HAP-1 (cell line): ENCODE data around the gene QRFP.
"Not testable (repeated sequence)": the region's sequence is repeated elsewhere in the genome, so short reads cannot be mapped to it uniquely, and the experiment has no call there.

Source experiments
- DNase-seq, 2 experiments: peaks; one replicate each; pipeline ENCODE4 v3.0.0-alpha.2; 2016 to 2020; ENCODE audit warnings: low spot score in 2 of 2
- H3K27me3 ChIP-seq: fragments of 250-450 bp; sonication (Bioruptor Pico); 2 replicates; pipeline ENCODE4 v1.5.1; 2020; ENCODE audit warnings: low read depth, mild to moderate bottlenecking, moderate library complexity
- H3K36me3 ChIP-seq: fragments of 250-450 bp; sonication (Bioruptor Pico); replicated peaks from 2 replicates; pipeline ENCODE4 v1.5.1; 2020; ENCODE audit warnings: mild to moderate bottlenecking
- H3K4me1 ChIP-seq: fragments of 250-450 bp; sonication (Bioruptor Pico); 2 replicates; pipeline ENCODE4 v1.5.1; 2020; ENCODE audit warnings: mild to moderate bottlenecking
- H3K4me3 ChIP-seq: fragments of 250-450 bp; sonication (Bioruptor Pico); 2 replicates; pipeline ENCODE4 v1.5.1; 2020; ENCODE audit warnings: mild to moderate bottlenecking, moderate library complexity
- H3K9me3 ChIP-seq: fragments of 250-450 bp; sonication (Bioruptor Pico); 2 replicates; pipeline ENCODE4 v1.5.1; 2020; ENCODE audit warnings: mild to moderate bottlenecking, moderate library complexity
- in situ Hi-C: fragments of 300-500 bp; cut with MboI; formaldehyde crosslinking; loops from 3 replicates; pipeline ENCODE4 v1.14.3; 2020; ENCODE audit warnings: low sequenced_read_pairs, inconsistent platforms, mixed read lengths

Gene QRFP

GRCh38 chr9:130864541-130864940 is 32.1 kb downstream of the QRFP start:
- no peak for DNase-seq
- in situ Hi-C loops = no loop called here
- Histone ChIP-seq H3K36me3 (no peaks in the 10 kb centered on the region), H3K9me3 (no peaks in the 10 kb centered on the region), H3K4me3 (no peak overlapping the region), H3K4me1 (no peaks in the 10 kb centered on the region), H3K27me3 (no peaks in the 10 kb centered on the region)

DNA sequence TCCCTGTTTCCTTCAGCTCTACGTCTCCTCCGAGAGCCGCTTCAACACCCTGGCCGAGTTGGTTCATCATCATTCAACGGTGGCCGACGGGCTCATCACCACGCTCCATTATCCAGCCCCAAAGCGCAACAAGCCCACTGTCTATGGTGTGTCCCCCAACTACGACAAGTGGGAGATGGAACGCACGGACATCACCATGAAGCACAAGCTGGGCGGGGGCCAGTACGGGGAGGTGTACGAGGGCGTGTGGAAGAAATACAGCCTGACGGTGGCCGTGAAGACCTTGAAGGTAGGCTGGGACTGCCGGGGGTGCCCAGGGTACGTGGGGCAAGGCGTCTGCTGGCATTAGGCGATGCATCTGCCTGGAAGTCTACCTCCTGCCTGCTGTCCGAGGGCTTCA is 33.9 kb downstream of the QRFP start:
- no peaks in the 10 kb centered on the region for H3K27me3 ChIP-seq
- in situ Hi-C loops = no loop called here
- H3K9me3 ChIP-seq = no peaks in the 10 kb centered on the region
- H3K4me1 ChIP-seq = no peaks in the 10 kb centered on the region
- H3K4me3 ChIP-seq = no peak overlapping the region
- H3K36me3 ChIP-seq = no peaks in the 10 kb centered on the region
- no peak for DNase-seq

DNA sequence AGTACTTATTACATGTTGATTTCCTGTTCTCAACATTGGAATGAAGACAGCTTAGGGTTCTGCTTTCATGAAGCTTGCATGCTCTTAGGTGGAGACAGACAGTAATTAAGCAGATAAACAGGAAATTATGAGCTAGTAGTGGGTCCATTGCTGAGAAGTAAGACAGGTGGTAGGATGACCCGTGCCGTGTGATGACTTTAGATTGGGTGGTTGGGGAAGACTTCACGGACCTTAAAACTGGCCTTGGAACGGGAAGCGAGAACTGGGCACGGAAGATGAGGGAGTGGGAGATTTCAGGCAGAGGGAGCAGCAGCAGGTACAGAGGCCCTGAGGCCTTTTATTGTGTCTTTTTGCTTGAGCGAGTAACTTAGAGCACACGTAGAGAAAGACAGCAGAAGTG is 34.4 kb downstream of the QRFP start:
- Histone ChIP-seq H3K4me3 (no peak overlapping the region), H3K4me1 (no peaks in the 10 kb centered on the region), H3K36me3 (no peaks in the 10 kb centered on the region), H3K27me3 (no peaks in the 10 kb centered on the region), H3K9me3 (no peaks in the 10 kb centered on the region)
- in situ Hi-C loops = no loop called here
- DNase-seq = no peak

- Histone ChIP-seq H3K27me3 (no peaks in the 10 kb centered on the region), H3K4me3 (no peak overlapping the region), H3K4me1 (no peaks in the 10 kb centered on the region), H3K9me3 (no peaks in the 10 kb centered on the region), H3K36me3 (no peaks in the 10 kb centered on the region)
- in situ Hi-C loops = no loop called here
- DNase-seq = no peak
These were observed 35.0 kb downstream of the QRFP start for GRCh38 chr9:130861372-130862180.

GRCh38 chr9:130860458-130861316 is 35.9 kb downstream of the QRFP start:
- H3K27me3 ChIP-seq = no peaks in the 10 kb centered on the region
- in situ Hi-C loops = no loop called here

DNA sequence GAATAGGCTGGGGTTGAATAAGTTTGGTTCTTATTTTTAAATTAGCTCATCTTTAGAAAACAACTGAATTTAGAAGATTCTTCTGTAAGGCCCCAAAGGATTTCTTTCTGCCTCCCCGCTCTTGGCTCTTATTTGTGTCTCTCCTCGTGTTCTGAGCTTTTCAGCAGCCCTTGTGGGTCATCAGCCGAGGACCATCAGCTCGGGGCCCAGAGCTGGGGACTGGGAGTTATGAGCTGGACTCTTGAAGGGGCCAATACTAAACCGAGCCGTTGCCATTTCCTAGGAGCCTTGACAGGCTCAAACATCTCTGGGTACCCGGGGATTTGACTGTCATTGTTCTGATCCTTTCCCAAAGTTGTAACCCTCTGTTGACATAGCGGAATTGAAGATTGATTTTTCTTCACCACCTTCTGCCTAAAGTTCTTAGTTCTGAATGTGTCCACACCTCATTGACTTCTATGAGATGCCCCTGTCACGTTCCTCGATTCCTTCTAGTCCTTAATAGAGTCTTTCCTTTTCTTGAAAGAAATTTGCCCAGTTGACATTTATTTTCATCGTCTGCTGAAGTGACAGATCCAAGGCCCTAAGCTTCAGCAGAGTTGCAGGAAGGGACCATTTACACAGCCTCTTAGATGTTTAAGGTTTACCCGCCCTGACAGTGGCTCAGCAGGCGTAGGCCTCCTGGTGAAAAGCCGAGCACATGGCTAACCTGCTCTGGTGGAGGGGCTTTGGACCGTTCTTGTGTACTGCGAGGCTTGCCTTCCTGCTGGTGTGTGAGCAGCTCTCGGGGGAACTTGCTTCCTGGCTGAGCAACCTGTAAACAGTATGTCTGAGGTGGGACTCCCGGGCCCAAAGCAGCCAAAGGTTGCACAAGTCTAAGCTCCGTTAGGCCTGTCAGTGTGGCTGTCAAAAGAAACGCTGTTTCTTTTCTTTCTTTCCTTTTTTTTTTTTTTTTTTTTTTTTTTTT is 37.6 kb downstream of the QRFP start:
- in situ Hi-C loops = no loop called here
- DNase-seq = no peak
- H3K27me3 ChIP-seq = no peaks in the 10 kb centered on the region
- no peaks in the 10 kb centered on the region for H3K36me3 ChIP-seq
- no peaks in the 10 kb centered on the region for H3K9me3 ChIP-seq
- H3K4me1 ChIP-seq = no peaks in the 10 kb centered on the region
- H3K4me3 ChIP-seq = no peak overlapping the region

More at GRCh38 chr9:130860458-130861316, 35.9 kb downstream of the QRFP start:
- no peaks in the 10 kb centered on the region for H3K4me1 ChIP-seq
- H3K36me3 ChIP-seq = no peaks in the 10 kb centered on the region
- H3K9me3 ChIP-seq = no peaks in the 10 kb centered on the region
- no peak for DNase-seq
- no peak overlapping the region for H3K4me3 ChIP-seq

DNA sequence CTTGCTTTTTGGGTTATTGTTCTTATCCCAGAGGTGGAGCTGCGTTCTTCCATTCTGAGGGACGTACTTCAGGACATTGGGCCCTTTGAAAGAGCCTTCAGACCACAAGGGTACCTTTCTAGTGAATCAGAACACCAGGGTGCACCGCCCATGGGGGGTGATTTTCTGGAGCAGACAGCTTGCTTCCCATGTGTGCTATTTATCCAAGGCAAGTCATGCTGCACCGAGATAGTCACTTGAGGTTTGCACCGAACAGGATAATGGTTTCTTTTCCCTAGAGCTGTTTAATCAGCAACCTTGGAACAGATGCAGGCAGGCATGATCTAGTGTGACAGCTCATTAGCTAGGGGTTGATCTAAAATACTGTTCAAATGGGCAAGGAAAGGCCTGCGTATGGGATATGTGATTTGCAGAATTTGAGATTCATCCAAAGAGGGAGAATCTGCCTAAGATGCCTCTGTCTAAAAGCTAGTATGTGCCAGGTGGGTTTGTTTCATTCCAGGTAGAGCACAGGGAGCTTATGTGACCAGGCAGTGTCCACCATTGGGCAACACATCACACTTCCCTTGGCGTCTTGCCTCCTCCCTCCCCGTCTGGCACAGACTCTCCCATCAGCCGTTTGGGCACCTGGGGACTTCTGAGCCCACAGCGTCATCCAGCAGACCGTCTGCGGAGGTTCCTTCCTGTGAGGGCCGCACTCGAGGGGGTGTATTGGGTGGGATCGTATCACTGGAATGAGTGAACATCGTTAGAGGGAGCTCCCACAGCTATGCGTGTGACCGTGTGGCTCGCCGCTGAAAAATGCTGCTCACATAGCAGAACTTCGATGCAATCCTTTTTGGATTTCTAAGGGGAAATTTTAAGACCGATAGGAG is 38.5 kb downstream of the QRFP start:
- no peak overlapping the region for H3K4me3 ChIP-seq
- in situ Hi-C loops = no loop called here
- H3K4me1 ChIP-seq = no peaks in the 10 kb centered on the region
- no peaks in the 10 kb centered on the region for H3K9me3 ChIP-seq
- H3K36me3 ChIP-seq = no peaks in the 10 kb centered on the region
- DNase-seq = no peak
- H3K27me3 ChIP-seq = no peaks in the 10 kb centered on the region

GRCh38 chr9:130856474-130856873 is 40.1 kb downstream of the QRFP start:
- Histone ChIP-seq H3K9me3 (no peaks in the 10 kb centered on the region), H3K4me1 (no peaks in the 10 kb centered on the region), H3K36me3 (no peaks in the 10 kb centered on the region), H3K4me3 (no peak overlapping the region), H3K27me3 (no peaks in the 10 kb centered on the region)
- in situ Hi-C loops = no loop called here
- no peak for DNase-seq

DNA sequence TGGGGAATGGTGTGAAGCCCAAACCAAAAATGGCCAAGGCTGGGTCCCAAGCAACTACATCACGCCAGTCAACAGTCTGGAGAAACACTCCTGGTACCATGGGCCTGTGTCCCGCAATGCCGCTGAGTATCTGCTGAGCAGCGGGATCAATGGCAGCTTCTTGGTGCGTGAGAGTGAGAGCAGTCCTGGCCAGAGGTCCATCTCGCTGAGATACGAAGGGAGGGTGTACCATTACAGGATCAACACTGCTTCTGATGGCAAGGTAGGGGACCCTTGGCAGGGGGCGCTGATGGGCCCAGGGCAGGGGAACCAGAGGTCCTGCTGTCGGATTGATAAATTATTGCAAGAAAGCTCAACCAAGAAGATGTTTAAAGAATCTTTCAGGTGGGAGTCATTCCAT is 41.8 kb downstream of the QRFP start:
- Histone ChIP-seq H3K36me3 (no peaks in the 10 kb centered on the region), H3K4me1 (no peaks in the 10 kb centered on the region), H3K27me3 (no peaks in the 10 kb centered on the region), H3K4me3 (no peak overlapping the region), H3K9me3 (no peaks in the 10 kb centered on the region)
- no peak for DNase-seq
- in situ Hi-C loops = no loop called here

DNA sequence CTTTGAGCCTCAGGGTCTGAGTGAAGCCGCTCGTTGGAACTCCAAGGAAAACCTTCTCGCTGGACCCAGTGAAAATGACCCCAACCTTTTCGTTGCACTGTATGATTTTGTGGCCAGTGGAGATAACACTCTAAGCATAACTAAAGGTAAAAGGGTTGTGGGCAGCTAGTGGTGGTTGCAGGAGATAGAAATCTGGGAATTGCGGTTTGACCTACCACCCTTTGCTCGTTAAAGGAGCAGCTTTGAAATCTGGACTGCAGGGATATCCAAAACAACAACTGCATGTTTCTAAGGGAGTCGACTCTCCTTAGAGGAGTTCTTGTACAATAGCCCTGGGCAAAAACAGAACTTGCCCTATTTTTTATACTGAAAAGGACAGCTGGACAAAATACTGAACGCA is 42.5 kb downstream of the QRFP start:
- H3K36me3 ChIP-seq = no peaks in the 10 kb centered on the region
- no peaks in the 10 kb centered on the region for H3K27me3 ChIP-seq
- no peaks in the 10 kb centered on the region for H3K9me3 ChIP-seq
- no peaks in the 10 kb centered on the region for H3K4me1 ChIP-seq
- in situ Hi-C loops = no loop called here
- DNase-seq = no peak
- H3K4me3 ChIP-seq = no peak overlapping the region

DNA sequence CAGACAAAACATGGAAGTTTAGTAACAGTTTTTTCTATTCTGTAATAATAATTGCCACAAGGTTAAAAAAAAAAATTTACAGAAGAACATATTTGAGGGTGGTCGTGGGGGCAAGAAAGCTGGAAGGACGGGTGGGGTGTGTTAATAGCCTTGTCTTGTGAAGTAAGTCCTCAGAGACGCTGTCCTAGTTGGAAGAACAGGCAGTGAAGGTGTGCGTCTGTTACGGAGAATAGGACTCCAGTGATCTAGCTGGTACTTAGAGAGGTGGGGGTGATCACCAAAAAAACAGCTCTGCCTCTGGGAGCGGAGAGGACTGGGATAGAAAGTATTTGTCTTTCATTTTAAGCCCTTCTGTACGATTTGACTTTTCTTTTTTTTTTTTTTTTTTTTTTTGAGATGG is 43.8 kb downstream of the QRFP start:
- no peaks in the 10 kb centered on the region for H3K36me3 ChIP-seq
- H3K27me3 ChIP-seq = no peaks in the 10 kb centered on the region
- H3K9me3 ChIP-seq = no peaks in the 10 kb centered on the region
- in situ Hi-C loops = no loop called here
- H3K4me3 ChIP-seq = no peak overlapping the region
- no peak for DNase-seq
- H3K4me1 ChIP-seq = no peaks in the 10 kb centered on the region

- H3K4me1 ChIP-seq = no peaks in the 10 kb centered on the region
- DNase-seq = no peak
- H3K4me3 ChIP-seq = no peak overlapping the region
- H3K27me3 ChIP-seq = no peaks in the 10 kb centered on the region
- no peaks in the 10 kb centered on the region for H3K36me3 ChIP-seq
- in situ Hi-C loops = no loop called here
- H3K9me3 ChIP-seq = no peaks in the 10 kb centered on the region
These were observed 47.3 kb downstream of the QRFP start for GRCh38 chr9:130849356-130849755.

- not testable (repeated sequence) for H3K4me1 ChIP-seq
These were observed 48.1 kb downstream of the QRFP start for GRCh38 chr9:130848514-130848913.

More at GRCh38 chr9:130848514-130848913, 48.1 kb downstream of the QRFP start:
- in situ Hi-C loops, H3K9me3 ChIP-seq, DNase-seq, H3K27me3 ChIP-seq, H3K36me3 ChIP-seq, H3K4me3 ChIP-seq: not testable (repeated sequence)
